CD4-positive, alpha-beta memory T cell (primary cell): Measurements from ENCODE around the gene XCL2. TPM values are rescaled to one million over a fixed set of nuclear protein-coding genes. Genes with fewer than 3 reads are reported as not detected.

ENCODE experiments used
- CTCF ChIA-PET: fragments of 350-600 bp; sonication (Branson Sonifier 250); formaldehyde crosslinking; loops from one replicate; lab custom pipeline; 2021; ENCODE audit warnings: inconsistent platforms; ENCODE audit not compliant: partially characterized antibody; lab: Charles Lee
- POLR2A ChIA-PET: fragments of 350-600 bp; sonication (Branson Sonifier 250); formaldehyde crosslinking; loops from one replicate; lab custom pipeline; 2021; ENCODE audit not compliant: partially characterized antibody; lab: Charles Lee
- DNase-seq, 5 donors: peaks; one replicate each; pipeline versions ENCODE4 v3.0.0 to v3.0.0-alpha.2; 2020 to 2022; ENCODE audit warnings: mixed read lengths in 1 of 5
- H3K27ac ChIP-seq: one replicate; pipeline ENCODE4 v1.7.0; 2013; ENCODE audit warnings: low read depth, low read length
- H3K27me3 ChIP-seq: 2 replicates; pipeline ENCODE4 v1.7.0; 2013; ENCODE audit warnings: mild to moderate bottlenecking, low read length, moderate library complexity; ENCODE audit not compliant: insufficient read depth
- H3K36me3 ChIP-seq: 2 replicates; pipeline ENCODE4 v1.7.0; 2013; ENCODE audit warnings: mild to moderate bottlenecking, low read length, moderate library complexity; ENCODE audit not compliant: insufficient read depth
- H3K4me1 ChIP-seq: 2 replicates; pipeline ENCODE4 v1.7.0; 2013; ENCODE audit warnings: mild to moderate bottlenecking, low read length, moderate library complexity; ENCODE audit not compliant: insufficient read depth
- H3K4me3 ChIP-seq, 2 donors: one replicate each; pipeline ENCODE4 v1.7.0; 2013; ENCODE audit warnings: low read length in 2 of 2, mild to moderate bottlenecking in 1 of 2
- H3K9me3 ChIP-seq, 2 donors: one replicate each; pipeline ENCODE4 v1.7.0; 2013; ENCODE audit warnings: low read length in 2 of 2, control low read depth in 1 of 2; ENCODE audit not compliant: control insufficient read depth in 1 of 2
- H3K27ac Mint-ChIP-seq, 7 donors: one replicate each; pipeline ENCODE4 v1.8.0; 2020 to 2021; ENCODE audit warnings: mixed read lengths in 7 of 7, mild to moderate bottlenecking in 6 of 7, inconsistent platforms in 3 of 7, moderate library complexity in 3 of 7
- H3K27me3 Mint-ChIP-seq, 2 donors: one replicate each; pipeline ENCODE4 v1.8.0; 2020 to 2021; ENCODE audit warnings: mixed read lengths in 2 of 2
- H3K36me3 Mint-ChIP-seq, 2 donors: one replicate each; pipeline ENCODE4 v1.8.0; 2020 to 2021; ENCODE audit warnings: mixed read lengths in 2 of 2, inconsistent platforms in 1 of 2, mild to moderate bottlenecking in 1 of 2
- H3K4me1 Mint-ChIP-seq, 4 donors: one replicate each; pipeline ENCODE4 v1.8.0; 2020 to 2021; ENCODE audit warnings: mixed read lengths in 4 of 4, mild to moderate bottlenecking in 1 of 4
- H3K4me3 Mint-ChIP-seq, 8 donors: one replicate each; pipeline ENCODE4 v1.8.0; 2020 to 2021; ENCODE audit warnings: mixed read lengths in 8 of 8, mild to moderate bottlenecking in 7 of 8, moderate library complexity in 6 of 8, inconsistent platforms in 3 of 8
- H3K9me3 Mint-ChIP-seq, 8 donors: one replicate each; pipeline ENCODE4 v1.8.0; 2020 to 2021; ENCODE audit warnings: mixed read lengths in 8 of 8, mild to moderate bottlenecking in 5 of 8, inconsistent platforms in 3 of 8, moderate library complexity in 1 of 8
- intact Hi-C: fragments of 100-400 bp; cut with micrococcal nuclease; formaldehyde crosslinking; loops from one replicate; pipeline ENCODE4 v1.15.1; 2023
- polyA plus RNA-seq, 2 donors: library from polyadenylated mRNA; unstranded; fragments of 300-500 nt; fragmentation: Illumina TruSeq; gene quantifications; one replicate each; pipeline ENCODE4 v1.2.3, GENCODE V29; 2021
- total RNA-seq, 2 experiments: library from RNA; stranded (reverse); gene quantifications; one replicate each; pipeline ENCODE4 v1.2.3, GENCODE V29; 2021

Gene XCL2
- total and polyA plus RNA-seq, 4 experiments from 2014 or later, result 1.4 to 2.8 TPM; not detected in 2

DNA sequence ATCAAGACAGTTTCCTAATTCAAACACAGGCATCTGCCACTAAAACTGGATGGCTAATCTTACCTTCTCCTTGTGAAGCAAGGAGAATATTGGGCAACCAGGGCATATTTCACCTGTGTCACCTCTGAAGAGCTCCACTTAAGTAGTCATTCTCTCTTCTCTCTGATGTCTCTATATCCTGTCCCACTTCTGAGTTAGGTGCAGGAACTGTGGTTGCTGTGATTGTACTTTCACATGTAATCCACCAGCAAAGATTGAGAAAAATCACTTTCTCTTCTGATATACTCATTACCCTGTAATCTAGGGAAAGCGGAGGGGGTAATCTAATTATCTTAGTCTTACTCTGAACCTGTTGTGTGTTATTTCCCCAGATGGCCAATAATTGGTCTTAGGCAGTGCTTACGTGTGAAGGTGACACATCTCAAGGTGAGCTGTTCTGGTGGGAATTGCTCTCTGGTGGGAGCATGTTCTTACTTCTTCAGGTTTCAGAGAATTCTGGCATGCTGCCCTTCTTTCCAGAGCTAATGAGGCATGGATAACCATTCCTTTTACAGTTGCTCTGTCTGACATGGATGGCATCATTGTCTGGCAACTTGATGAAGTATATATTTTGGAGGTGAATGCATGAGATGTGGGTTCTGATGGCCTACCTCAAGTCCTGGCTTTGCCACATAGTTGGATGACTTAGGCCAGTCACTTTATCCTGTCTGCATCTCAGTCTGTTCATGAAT is 12.0 kb downstream of the XCL2 start:
- peaks cover 73% of the 10 kb centered on the region for H3K4me1 ChIP-seq
- ChIA-PET CTCF (interaction anchor here (1.8 to 2.3 kb wide), 3 partner anchors 12 to 189 kb away, joined by 5 to 13 read pairs (median 6); no protein-coding TSS in a partner anchor), POLR2A (interaction anchor here (1.0 to 2.1 kb wide), 7 partner anchors 9 to 92 kb away, joined by 3 to 13 read pairs (median 4); no protein-coding TSS in a partner anchor)
- H3K27ac ChIP-seq, result no peak overlapping the region
- no peaks in the 10 kb centered on the region for H3K36me3 ChIP-seq
- H3K9me3 ChIP-seq, result no peaks in the 10 kb centered on the region
- H3K36me3 Mint-ChIP-seq, result peaks cover 0 to 2% of the 10 kb centered on the region in 2 donors
- peak overlapping the region in 6 of 7 donors; percentile 8 to 87 (median 45) for H3K27ac Mint-ChIP-seq
- intact Hi-C loops, result loop anchor here (1.0 to 5.0 kb wide), 5 partner anchors 9 to 189 kb away; no protein-coding TSS in a partner anchor
- H3K27me3 ChIP-seq, result no peaks in the 10 kb centered on the region
- peak overlapping the region; percentile 6 to 91 (median 57) for H3K4me3 Mint-ChIP-seq
- no peak overlapping the region for H3K4me3 ChIP-seq
- peaks cover 47 to 75% (median 65%) of the 10 kb centered on the region in 4 donors for H3K4me1 Mint-ChIP-seq
- DNase-seq, result peak; percentile 48 to 67 (median 59)
- no peaks in the 10 kb centered on the region for H3K27me3 Mint-ChIP-seq
- peaks cover 0 to 1% (median 0%) of the 10 kb centered on the region in 8 donors for H3K9me3 Mint-ChIP-seq

DNA sequence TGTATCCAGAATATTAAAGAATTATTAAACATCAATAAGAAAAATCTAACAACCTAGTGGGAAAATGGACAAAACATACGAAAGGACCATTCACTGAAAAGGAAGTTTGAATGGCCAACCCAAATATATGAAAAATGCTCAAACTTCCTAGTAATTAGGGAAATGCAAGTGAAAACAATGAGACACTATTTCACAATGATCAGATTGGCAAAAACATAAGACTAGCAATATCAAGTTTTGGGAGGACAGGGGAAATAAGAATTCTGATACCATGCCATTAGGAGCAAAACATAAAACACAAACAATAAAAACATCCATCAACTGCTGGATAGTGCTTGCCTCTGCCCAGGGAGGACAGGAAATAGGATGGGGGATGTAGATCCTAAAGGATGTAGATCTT is 14.3 kb downstream of the XCL2 start:
- CTCF ChIA-PET, result no interaction called here
- no peaks in the 10 kb centered on the region for H3K27me3 Mint-ChIP-seq
- Histone ChIP-seq H3K4me3 (no peak overlapping the region), H3K27me3 (no peaks in the 10 kb centered on the region), H3K9me3 (no peaks in the 10 kb centered on the region), H3K4me1 (peaks cover 50% of the 10 kb centered on the region), H3K27ac (no peak overlapping the region), H3K36me3 (no peaks in the 10 kb centered on the region)
- no peaks in the 10 kb centered on the region for H3K36me3 Mint-ChIP-seq
- POLR2A ChIA-PET, result no interaction called here
- peaks cover 28 to 53% (median 45%) of the 10 kb centered on the region in 4 donors for H3K4me1 Mint-ChIP-seq
- no peaks in the 10 kb centered on the region for H3K9me3 Mint-ChIP-seq
- H3K27ac Mint-ChIP-seq, result peak overlapping the region in 1 of 7 donors; percentile 62
- H3K4me3 Mint-ChIP-seq, result peak overlapping the region in 1 of 8 donors; percentile 50
- intact Hi-C loops, result no loop called here
- no peak for DNase-seq

DNA sequence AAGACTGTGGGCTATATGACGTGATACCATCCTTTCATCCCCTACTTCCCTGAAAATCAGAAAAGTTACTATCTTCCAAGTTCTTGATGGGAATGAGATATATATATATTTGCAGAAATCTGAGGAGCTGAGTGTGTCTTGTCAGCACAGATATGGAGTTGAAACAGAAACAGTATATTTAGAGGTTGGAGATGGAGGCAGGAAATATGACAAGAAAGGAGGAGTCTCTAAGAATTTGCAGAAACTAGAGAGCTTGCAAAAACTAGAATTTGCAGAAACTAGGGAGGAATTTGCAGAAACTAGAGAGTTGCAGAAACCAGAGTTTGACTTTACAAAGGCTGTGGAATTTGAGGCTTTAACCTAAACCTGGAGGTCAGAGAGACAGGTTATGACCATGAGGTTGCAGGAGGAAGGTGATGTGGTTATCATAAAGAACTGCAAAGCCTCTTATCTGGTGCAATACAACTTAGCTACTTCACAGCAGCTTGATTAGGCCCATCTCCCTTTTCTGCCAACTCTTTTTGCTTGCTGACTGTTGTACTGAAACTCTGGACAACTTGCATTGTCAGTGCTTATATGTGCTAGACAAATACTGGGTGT is 22.3 kb downstream of the XCL2 start:
- H3K4me3 ChIP-seq, result no peak overlapping the region
- intact Hi-C loops, result no loop called here
- no peaks in the 10 kb centered on the region for H3K9me3 ChIP-seq
- H3K4me1 Mint-ChIP-seq, result peaks cover 39 to 59% (median 51%) of the 10 kb centered on the region in 4 donors
- peaks cover 0 to 8% (median 5%) of the 10 kb centered on the region in 8 donors for H3K9me3 Mint-ChIP-seq
- peak overlapping the region; percentile 11 to 88 (median 73) for H3K27ac Mint-ChIP-seq
- H3K27me3 ChIP-seq, result no peaks in the 10 kb centered on the region
- no peaks in the 10 kb centered on the region for H3K36me3 ChIP-seq
- no peaks in the 10 kb centered on the region for H3K27me3 Mint-ChIP-seq
- peaks cover 57% of the 10 kb centered on the region for H3K4me1 ChIP-seq
- peaks cover 2 to 8% of the 10 kb centered on the region in 2 donors for H3K36me3 Mint-ChIP-seq
- H3K4me3 Mint-ChIP-seq, result peak overlapping the region in 7 of 8 donors; percentile 22 to 74 (median 41)
- no peak overlapping the region for H3K27ac ChIP-seq
- CTCF ChIA-PET, result interaction anchor here (0.8 to 1.0 kb wide), 2 partner anchors 9 to 13 kb away, joined by 3 to 4 read pairs; no protein-coding TSS in a partner anchor
- DNase-seq, result peak in 1 of 5 donors; percentile 23
- POLR2A ChIA-PET, result interaction anchor here (0.8 to 3.1 kb wide), 7 partner anchors 9 to 173 kb away, joined by 3 to 40 read pairs (median 4); no protein-coding TSS in a partner anchor

DNA sequence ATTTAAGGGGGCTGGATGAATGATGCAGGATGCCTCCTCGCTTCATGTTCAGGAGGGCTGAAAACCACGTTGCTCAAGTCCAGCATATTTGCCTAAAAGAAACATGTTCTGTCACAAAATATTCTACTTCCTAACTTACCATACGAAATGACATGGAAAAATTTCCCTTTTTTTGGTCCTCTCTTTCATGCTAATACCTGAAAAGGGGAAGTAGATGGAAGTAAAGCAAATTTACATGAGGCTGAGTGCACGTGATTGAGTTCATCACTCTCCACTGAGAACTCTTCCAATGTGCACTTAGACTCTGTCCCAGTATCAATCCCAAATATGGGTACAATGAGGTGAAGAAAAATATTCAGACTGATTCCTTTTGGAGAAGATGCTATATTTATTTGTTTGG is 23.0 kb downstream of the XCL2 start:
- peak overlapping the region; percentile 43 to 95 (median 83) for H3K27ac Mint-ChIP-seq
- CTCF ChIA-PET, result interaction anchor here (1.0 to 1.4 kb wide), 4 partner anchors 10 to 81 kb away, joined by 3 to 5 read pairs (median 4); no protein-coding TSS in a partner anchor
- Histone ChIP-seq H3K4me3 (no peak overlapping the region), H3K27me3 (no peaks in the 10 kb centered on the region), H3K27ac (peak overlapping the region; percentile 20), H3K9me3 (no peaks in the 10 kb centered on the region), H3K36me3 (no peaks in the 10 kb centered on the region), H3K4me1 (peaks cover 57% of the 10 kb centered on the region)
- H3K36me3 Mint-ChIP-seq, result peaks cover 2 to 8% of the 10 kb centered on the region in 2 donors
- no peaks in the 10 kb centered on the region for H3K27me3 Mint-ChIP-seq
- peaks cover 0 to 8% (median 5%) of the 10 kb centered on the region in 8 donors for H3K9me3 Mint-ChIP-seq
- intact Hi-C loops, result no loop called here
- H3K4me1 Mint-ChIP-seq, result peaks cover 39 to 59% (median 51%) of the 10 kb centered on the region in 4 donors
- peak overlapping the region in 7 of 8 donors; percentile 26 to 74 (median 47) for H3K4me3 Mint-ChIP-seq
- no peak for DNase-seq
- POLR2A ChIA-PET, result interaction anchor here (1.0 to 3.1 kb wide), 5 partner anchors 10 to 78 kb away, joined by 3 to 40 read pairs (median 6); no protein-coding TSS in a partner anchor

DNA sequence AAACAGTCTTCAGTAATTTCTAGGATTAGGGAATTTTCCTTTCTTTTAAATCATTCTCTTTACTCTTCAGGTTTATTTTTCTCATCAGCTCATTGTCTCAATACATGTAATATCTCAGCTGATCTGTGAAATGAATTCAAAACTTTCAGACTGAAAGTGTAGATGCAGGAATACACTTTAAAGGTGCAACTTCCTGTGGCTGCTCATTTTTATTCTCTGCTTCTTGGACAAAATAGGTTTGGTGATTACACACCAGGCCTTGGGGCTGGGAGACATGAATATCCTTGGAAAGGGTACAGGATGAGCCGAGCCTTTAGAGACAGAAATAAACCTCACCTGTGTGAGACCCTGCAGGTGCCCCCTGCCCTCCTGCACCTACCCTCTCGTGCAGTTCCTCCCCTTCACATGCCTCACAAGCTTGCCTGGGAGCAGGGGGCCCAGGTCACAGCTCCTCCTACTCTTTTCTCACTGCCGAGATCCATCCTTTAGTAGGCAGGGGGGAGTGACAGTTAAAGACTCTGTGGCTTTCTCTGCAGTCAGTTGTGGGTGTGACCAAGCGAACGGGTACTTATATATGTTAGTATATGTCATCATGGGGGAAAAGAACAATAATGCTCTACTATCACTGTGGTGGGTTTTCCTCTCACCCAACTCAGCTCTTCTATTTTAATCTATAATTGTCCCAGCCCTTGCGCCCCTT is 23.6 kb downstream of the XCL2 start:
- Histone ChIP-seq H3K4me3 (no peak overlapping the region), H3K36me3 (no peaks in the 10 kb centered on the region), H3K27ac (peak overlapping the region; percentile 20), H3K4me1 (peaks cover 63% of the 10 kb centered on the region), H3K9me3 (no peaks in the 10 kb centered on the region), H3K27me3 (no peaks in the 10 kb centered on the region)
- CTCF ChIA-PET, result interaction anchor here (1.2 to 1.4 kb wide), 3 partner anchors 11 to 81 kb away, joined by 3 to 5 read pairs (median 4); no protein-coding TSS in a partner anchor
- intact Hi-C loops, result no loop called here
- Mint-ChIP-seq H3K4me3 (peak overlapping the region; percentile 11 to 78 (median 66)), H3K27ac (peak overlapping the region; percentile 76 to 95 (median 86)), H3K27me3 (no peaks in the 10 kb centered on the region), H3K9me3 (peaks cover 0 to 8% (median 5%) of the 10 kb centered on the region in 8 donors), H3K4me1 (peaks cover 42 to 63% (median 56%) of the 10 kb centered on the region in 4 donors), H3K36me3 (peaks cover 2 to 8% of the 10 kb centered on the region in 2 donors)
- POLR2A ChIA-PET, result interaction anchor here (0.6 to 3.1 kb wide), 5 partner anchors 11 to 177 kb away, joined by 3 to 40 read pairs (median 3); no protein-coding TSS in a partner anchor
- peak in 3 of 5 donors; percentile 14 to 43 (median 32) for DNase-seq

DNA sequence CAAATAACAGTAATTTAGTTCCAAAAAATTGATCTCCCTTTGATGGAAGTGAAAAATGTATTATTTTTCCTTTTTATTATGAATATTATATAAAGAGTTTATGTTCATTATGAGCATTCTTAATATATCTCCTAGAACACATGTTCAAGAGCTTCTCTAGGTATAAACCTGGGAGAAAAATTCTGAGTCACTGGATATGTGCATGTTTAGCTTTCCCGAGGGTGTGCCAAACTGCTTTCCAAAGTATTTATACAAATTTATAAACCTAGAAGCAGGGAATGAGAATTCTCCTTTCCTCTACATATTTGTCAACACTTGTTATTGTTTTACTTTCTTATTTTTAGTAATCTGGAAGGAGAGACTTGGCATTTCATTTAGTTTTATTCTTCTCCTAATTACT is 25.0 kb downstream of the XCL2 start:
- no peaks in the 10 kb centered on the region for H3K27me3 Mint-ChIP-seq
- peaks cover 2 to 4% of the 10 kb centered on the region in 2 donors for H3K36me3 Mint-ChIP-seq
- intact Hi-C loops, result no loop called here
- POLR2A ChIA-PET, result interaction anchor here (0.7 to 1.4 kb wide), 3 partner anchors 27 to 50 kb away, joined by 3 read pairs; no protein-coding TSS in a partner anchor
- Histone ChIP-seq H3K9me3 (no peaks in the 10 kb centered on the region), H3K4me3 (no peak overlapping the region), H3K27me3 (no peaks in the 10 kb centered on the region), H3K27ac (no peak overlapping the region), H3K4me1 (peaks cover 77% of the 10 kb centered on the region), H3K36me3 (no peaks in the 10 kb centered on the region)
- H3K4me1 Mint-ChIP-seq, result peaks cover 53 to 72% (median 66%) of the 10 kb centered on the region in 4 donors
- H3K4me3 Mint-ChIP-seq, result no peak overlapping the region
- CTCF ChIA-PET, result interaction anchor here (1.4 kb wide), 1 partner anchor 176 kb away, joined by 5 read pairs; no protein-coding TSS in a partner anchor
- no peak overlapping the region for H3K27ac Mint-ChIP-seq
- no peak for DNase-seq
- peaks cover 0 to 6% (median 3%) of the 10 kb centered on the region in 8 donors for H3K9me3 Mint-ChIP-seq
